ENCODE data around the gene SPRED2.

SPRED2 gene

DNA sequence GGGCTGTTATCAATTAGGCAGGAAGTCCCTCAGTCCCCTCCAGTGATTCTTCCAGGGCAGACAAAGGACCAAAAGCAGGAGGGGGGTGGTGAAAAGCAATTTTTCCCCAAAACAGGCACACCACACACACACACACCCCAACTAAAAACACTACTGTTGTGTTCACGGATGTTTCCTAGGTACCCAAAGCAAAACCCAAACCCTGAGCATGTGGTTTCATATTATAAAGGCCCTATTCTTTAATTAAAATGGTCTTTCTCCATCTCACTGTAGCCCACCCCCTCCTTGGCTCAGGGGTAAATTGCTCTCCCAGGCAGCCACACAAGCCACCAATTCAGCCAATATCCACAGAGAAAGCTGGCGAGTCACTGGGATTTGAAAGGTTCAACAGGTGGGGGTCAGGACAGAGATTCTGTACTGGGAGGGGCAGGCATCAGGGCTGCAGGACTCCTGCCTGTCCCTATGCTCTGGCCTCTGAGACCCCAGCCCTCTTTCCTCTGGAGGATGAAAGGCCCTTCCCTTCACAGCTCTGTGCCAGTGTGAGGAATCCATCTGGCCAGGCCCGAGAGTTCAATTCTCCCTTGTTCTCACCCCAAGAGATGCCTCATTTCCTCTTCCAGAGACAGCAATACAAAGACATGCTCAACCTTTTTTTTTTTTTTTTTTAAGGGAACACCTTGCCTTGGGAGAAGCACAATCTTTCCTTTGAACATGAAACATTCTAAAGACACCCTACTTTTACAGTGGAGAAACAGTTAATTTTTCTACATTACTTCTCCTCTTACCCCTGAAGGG is 43.6 kb downstream of the SPRED2 start:
- no peak for DNase-seq (ENCODE audit: low read depth in 1 of 2, low spot score in 1 of 2)

DNA sequence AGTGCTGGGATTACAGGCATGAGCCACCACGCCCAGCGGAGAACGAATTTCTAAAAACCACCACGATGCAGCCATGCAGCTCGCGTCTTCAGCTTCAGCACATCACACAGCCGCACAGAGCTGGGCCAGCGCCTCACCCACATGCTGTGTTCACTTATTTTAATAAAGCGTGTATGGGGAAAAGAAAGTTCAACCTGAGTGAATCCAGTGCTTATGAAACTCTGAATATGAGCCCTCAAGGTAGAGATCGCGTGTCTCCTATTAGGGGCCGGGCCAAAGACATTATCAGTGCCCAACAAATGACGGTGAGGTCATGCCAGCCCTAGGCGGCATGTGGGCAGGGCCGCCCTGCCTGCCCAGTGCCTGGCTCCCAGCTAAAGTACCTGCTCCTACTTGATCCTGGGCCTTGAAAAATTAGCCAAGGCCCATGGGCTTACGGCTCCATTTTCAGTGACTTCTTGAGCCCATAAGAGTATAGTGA is 44.3 kb downstream of the SPRED2 start:
- no peak for DNase-seq (ENCODE audit: low read depth in 1 of 2, low spot score in 1 of 2)

DNA sequence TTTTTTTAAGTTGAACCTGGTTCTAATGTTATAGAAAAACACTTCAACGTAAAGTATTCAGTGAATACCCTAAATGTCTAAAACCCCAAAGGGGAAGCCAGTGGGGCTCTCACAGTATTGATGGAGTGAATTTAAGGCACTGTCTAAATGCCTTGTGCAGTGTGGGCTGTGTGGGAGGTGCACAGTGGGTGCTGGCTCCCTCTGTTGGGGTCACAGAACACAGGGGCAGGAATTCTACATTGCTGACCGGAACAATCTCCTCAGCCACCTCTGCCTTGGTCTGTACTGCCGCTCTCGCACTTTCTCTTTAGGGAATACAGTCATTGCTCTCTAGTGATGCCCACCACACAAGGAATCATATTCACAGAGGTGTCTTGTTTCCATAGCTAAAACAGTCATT is 45.4 kb downstream of the SPRED2 start:
- DNase-seq (ENCODE audit: low read depth in 1 of 2, low spot score in 1 of 2), result no peak

- no peak for DNase-seq (ENCODE audit: low read depth in 1 of 2, low spot score in 1 of 2)
These were observed 46.1 kb downstream of the SPRED2 start for GRCh38 chr2:65386344-65386743.

DNA sequence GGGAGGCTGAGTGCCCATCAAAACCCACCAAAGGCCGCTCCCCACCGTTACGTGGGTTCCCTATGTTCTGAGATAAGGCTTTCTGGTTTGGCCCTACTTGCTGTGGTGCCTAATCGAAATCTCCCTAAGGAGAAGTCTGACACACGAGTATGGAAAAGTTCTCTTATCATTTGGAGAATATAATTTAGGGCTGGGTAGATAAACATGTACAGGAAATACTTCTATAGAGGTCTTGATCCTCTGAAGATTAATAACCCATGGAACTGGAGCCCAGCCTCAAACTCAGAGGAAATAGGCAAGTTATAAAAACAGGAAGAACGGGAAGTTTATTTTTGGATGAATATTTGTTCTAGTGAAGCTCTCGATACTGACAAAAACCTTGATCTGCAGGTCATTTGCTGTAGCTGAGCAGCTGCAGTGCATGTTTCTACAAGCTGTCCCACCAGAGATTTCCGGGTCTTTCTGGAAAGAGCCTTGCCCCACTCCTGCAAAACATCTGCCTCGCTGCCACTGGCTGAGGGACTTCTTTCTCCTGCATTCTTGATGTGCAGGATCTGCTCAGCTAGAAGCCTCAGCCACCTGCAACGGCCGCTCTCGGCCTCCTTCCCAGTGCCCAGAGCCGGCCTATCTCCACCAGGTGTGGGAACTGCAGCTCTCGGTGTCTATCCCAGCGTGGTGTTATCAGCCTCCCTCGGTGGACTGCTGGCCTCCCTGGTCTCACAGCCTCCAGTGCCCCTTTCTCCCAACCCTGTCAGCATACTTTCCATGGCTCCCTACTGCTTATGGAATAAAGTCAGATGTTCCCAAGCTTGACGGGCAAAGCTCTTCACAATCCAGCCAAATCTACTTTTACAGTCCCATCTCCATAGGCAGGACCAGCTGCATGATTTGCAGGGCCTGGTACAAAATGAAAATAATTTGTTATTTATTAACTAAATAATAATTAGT is 48.6 kb downstream of the SPRED2 start:
- no peak for DNase-seq (ENCODE audit: low read depth in 1 of 2, low spot score in 1 of 2)

DNA sequence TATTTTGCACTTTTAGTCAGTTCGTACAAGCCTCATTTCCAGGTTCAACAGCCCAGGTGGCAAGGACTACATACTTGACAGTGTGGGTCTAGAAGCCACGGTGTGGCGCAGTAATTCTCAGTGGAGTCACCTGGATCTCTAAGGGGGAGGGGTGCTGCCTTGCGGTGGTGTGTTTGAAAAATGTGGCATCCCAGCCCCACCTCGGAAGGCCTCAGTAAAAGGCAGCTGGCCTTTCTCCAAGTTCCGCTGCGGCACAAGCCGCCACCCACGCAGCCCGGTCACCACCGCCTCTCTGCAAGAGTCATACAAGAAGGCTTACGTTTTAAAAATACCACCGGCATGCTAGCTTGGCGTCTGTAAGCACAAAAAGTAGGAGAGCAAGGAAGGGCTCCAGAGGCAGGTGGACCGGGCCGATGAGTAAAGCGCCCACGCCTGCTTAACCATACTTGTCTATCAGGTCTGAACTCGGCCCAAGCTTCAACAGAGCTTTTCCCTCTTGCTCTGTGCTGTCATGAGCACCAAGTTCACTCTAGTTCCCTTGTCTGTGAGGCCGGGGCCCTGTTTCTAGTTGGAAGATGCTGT is 49.5 kb downstream of the SPRED2 start:
- DNase-seq (ENCODE audit: low read depth in 1 of 2, low spot score in 1 of 2), result peak; percentile 28 to 66

DNA sequence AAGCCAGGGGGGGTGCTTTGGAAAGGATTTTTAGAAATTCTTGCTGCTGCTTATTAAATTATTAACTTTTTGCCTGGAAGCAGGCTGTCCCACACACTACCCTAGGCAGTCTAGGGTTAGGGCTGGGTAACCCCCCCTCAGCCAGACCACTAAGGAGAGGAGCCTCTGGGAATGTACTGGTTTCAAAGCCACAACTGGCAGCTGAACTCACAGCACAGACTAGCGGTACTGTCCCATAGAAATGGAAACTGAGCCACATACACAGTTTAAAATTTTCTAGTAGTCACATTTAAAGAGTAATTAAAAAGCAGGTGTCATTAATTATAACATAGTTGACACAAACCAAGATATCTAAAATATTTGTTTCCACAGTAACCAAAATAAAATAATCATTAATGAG is 50.1 kb downstream of the SPRED2 start:
- no peak for DNase-seq (ENCODE audit: low read depth in 1 of 2, low spot score in 1 of 2)

GRCh38 chr2:65381607-65382051 is 50.8 kb downstream of the SPRED2 start:
- DNase-seq (ENCODE audit: low read depth in 1 of 2, low spot score in 1 of 2), result no peak

DNA sequence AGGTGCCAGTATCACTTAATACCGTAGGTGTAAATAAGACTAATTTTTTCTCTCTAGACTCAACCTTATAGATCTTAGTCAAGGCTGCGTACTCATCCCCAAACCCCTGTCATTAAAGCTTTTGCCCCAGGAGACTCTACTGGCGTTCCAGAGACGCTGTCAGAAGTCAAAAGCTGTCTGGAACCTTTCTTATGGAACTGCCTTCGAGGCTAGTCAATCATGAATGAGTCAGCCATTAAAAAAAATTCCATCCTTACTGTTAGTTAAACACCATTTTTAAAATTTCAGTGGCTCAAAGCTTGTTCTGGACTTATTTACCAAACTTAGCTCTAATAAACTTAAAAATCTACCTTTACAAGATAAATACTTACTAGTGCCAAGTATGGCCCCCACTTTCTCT is 52.1 kb downstream of the SPRED2 start:
- DNase-seq (ENCODE audit: low read depth in 1 of 2, low spot score in 1 of 2), result no peak

DNA sequence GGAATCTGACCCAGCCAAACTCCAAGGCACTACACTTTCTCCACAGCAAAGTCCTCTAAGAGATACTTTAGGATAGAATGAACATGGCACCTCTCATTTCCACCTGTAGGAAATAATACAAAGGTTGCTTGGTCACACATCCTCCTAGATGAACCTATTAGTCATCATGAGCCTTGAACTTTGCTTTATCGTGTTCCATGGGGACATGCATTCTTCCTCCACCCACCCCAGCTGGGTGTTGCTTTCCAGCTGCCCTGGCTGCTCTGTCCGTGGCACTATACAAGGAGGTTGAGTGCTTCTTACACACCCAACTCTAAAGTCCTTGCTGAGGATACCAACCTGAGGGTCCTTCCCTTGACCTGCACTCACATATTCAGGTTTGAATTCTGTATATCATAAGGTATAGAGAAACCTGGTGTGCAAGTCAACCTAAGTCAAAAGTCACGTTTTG is 52.7 kb downstream of the SPRED2 start:
- no peak for DNase-seq (ENCODE audit: low read depth in 1 of 2, low spot score in 1 of 2)

DNA sequence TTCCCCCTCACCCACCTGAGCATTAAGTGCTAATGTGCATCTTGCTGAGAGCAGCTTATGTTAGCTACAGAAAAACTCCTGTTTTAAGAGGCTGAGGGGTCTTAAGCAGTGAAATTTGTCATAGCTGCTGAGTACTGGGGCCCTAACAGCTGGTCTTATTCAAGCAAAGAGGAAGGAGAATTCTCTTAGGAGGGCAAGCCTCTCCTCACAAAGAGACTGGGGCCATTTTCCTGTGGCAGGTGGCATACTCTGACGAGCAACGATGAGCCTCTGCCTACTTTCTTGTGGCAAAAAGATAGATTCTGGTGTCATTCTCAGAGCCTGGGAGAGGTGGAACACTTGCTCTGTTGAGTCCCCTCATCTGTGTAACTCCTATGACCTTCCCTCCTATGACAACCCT is 53.2 kb downstream of the SPRED2 start:
- DNase-seq (ENCODE audit: low read depth in 1 of 2, low spot score in 1 of 2), result no peak

- no peak for DNase-seq (ENCODE audit: low read depth in 1 of 2, low spot score in 1 of 2)
These were observed 54.1 kb downstream of the SPRED2 start for GRCh38 chr2:65378290-65378689.

GRCh38 chr2:65377556-65378192 is 54.7 kb downstream of the SPRED2 start:
- DNase-seq (ENCODE audit: low read depth in 1 of 2, low spot score in 1 of 2), result no peak

DNA sequence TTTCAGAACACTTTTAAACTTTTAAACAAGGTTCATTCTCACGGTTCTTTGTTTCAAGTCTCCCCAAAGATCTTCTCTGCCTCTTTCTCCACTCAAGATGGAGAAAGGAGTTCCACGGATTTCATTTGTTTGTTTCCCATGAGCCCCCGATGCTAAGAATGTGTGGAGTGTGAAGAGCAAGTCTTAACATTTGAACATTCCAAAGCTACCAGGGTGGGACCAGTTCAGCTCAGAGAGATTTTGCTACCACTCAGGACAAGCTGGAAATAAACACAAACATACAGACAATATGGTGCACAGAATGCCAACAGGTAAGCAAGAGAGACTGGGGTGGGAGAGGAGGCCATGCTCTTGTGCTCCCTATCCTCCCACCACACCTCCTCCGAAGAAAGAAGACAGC is 56.7 kb downstream of the SPRED2 start:
- DNase-seq (ENCODE audit: low read depth in 1 of 2, low spot score in 1 of 2), result no peak

DNA sequence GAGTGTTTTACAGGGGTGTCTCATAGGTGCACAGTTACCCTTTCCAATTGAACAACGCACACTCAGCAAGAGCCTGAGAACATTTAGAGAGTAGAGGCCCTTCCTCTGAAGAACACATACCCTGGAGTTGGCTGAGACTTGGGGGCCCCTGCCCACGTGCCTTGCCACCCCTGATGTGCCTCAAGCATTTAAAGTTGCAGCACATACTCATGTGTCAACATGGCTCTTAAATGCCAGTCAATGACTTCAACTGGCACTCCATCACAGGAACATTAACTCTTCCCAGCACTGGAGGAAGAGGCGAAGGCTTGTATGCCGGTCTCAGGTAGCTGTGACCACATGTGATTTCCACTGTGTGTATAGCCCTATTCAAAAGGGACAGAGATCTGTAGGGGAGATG is 57.4 kb downstream of the SPRED2 start:
- DNase-seq (ENCODE audit: low read depth in 1 of 2, low spot score in 1 of 2), result no peak

- no peak for DNase-seq (ENCODE audit: low read depth in 1 of 2, low spot score in 1 of 2)
These were observed 57.8 kb downstream of the SPRED2 start for GRCh38 chr2:65374575-65374974.

- DNase-seq (ENCODE audit: low read depth in 1 of 2, low spot score in 1 of 2), result no peak
These were observed 59.0 kb downstream of the SPRED2 start for GRCh38 chr2:65373365-65373918.

DNA sequence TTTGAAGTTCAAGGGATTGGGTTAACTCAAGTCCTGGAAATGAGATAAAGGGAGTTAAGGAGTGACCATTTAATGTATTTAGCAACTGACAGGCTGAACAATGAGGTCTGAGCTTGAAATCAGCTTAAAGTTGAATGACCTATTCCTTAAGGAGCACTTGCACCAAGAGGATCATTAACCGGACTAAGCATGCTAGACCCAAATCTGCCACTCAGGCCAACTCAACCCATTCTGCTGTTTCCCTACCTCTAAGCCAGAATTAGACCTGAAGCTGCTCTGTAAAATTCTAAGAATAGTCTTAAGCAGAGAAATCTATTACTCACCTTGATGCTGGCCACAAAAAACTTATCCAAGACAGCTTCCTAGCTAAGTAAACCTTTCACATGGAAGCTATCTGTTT is 59.8 kb downstream of the SPRED2 start:
- no peak for DNase-seq (ENCODE audit: low read depth in 1 of 2, low spot score in 1 of 2)

GRCh38 chr2:65371074-65371434 is 61.3 kb downstream of the SPRED2 start:
- no peak for DNase-seq (ENCODE audit: low read depth in 1 of 2, low spot score in 1 of 2)

- no peak for DNase-seq (ENCODE audit: low read depth in 1 of 2, low spot score in 1 of 2)
These were observed 61.9 kb downstream of the SPRED2 start for GRCh38 chr2:65370387-65371073.

All from activated T-helper 1 cell treated with anti-CD3 and anti-CD28 coated beads, Interleukin-2, amount 50 U/mL, for 16 hours (primary cell).